HepG2 (cell line): ENCODE measurements around the gene CKMT2. TPM values are rescaled to one million over a fixed set of nuclear protein-coding genes. Genes with fewer than 3 reads are reported as not detected.

Experiments
- ATAC-seq: fragments of 200-7000 bp; cut with Tn5 transposase; 3 replicates; pipeline ENCODE4 v1.9.1; 2020; ENCODE audit warnings: mild to moderate bottlenecking, moderate library complexity
- BruUV-seq: library from RNA; stranded (reverse); fragments of 400-500 nt; replicated peaks from 2 replicates; lab custom pipeline; 2021; lab: Mats Ljungman, UMichigan
- CTCF ChIA-PET: fragments of 300-600 bp; formaldehyde crosslinking; extraction: SDS; loops from one replicate; lab custom pipeline; 2021; ENCODE audit warnings: low total read pairs, inconsistent platforms, low intra/inter-chr PET ratio; lab: Yijun Ruan, JAX
- POLR2A ChIA-PET: fragments of 350-600 bp; sonication (Branson Sonifier 250); formaldehyde crosslinking; loops from one replicate; lab custom pipeline; 2020; ENCODE audit warnings: antibody characterized with exemption, inconsistent platforms; lab: Yijun Ruan, JAX
- DNase-seq: peaks from one replicate; pipeline ENCODE4 v3.0.0-alpha.2; 2015; ENCODE audit warnings: low spot score
- FAIRE-seq: peaks from 3 replicates; lab custom pipeline; 2011; peaks lifted over from hg19 to GRCh38; lab: Jason Lieb, UNC
- H2AFZ ChIP-seq: one replicate; pipeline ENCODE4 v1.6.1; 2011; ENCODE audit warnings: low read length, inconsistent platforms
- H3K27ac ChIP-seq: fragments of 300-600 bp; 3 replicates; pipeline ENCODE4 v1.8.0; 2011; ENCODE audit warnings: mixed run types, mild to moderate bottlenecking, mixed read lengths, low read length, inconsistent platforms; ENCODE audit not compliant: insufficient read depth; ENCODE audit errors: extremely low read length
- H3K27me3 ChIP-seq, 2 experiments: fragments of 200-600 bp in 1 of 2; 2 replicates in 1 of 2; 3 replicates in 1 of 2; pipeline versions ENCODE4 v1.6.0 to v1.8.0; 2011; ENCODE audit warnings: low read length in 2 of 2, mild to moderate bottlenecking in 2 of 2, moderate library complexity in 2 of 2, inconsistent platforms in 1 of 2; ENCODE audit not compliant: insufficient read depth in 2 of 2, control insufficient read depth in 1 of 2
- H3K36me3 ChIP-seq, 2 experiments: fragments of 200-600 bp in 1 of 2; replicated peaks in 1 of 2; 2 replicates in 1 of 2; 3 replicates in 1 of 2; pipeline versions ENCODE4 v1.5.1 to v1.8.0; 2011; ENCODE audit warnings: low read length in 2 of 2, inconsistent platforms in 1 of 2; ENCODE audit not compliant: insufficient read depth in 2 of 2, control insufficient read depth in 1 of 2
- H3K4me1 ChIP-seq: 2 replicates; pipeline ENCODE4 v1.5.1; 2012; ENCODE audit warnings: low read length, inconsistent platforms; ENCODE audit not compliant: insufficient read depth
- H3K4me2 ChIP-seq: 2 replicates; pipeline ENCODE4 v1.6.0; 2011; ENCODE audit warnings: low read depth, low read length, inconsistent platforms
- H3K4me3 ChIP-seq, 3 experiments: fragments of 200-600 bp in 1 of 3; sonication (generic), shearing (Covaris generic) in 1 of 3; replicated peaks in 1 of 3; 2 replicates each; pipeline ENCODE4 v1.5.1; 2011 to 2016; ENCODE audit warnings: low read length in 3 of 3, inconsistent platforms in 2 of 3, low read depth in 2 of 3, mild to moderate bottlenecking in 2 of 3, control low read depth in 1 of 3, mixed read lengths in 1 of 3; ENCODE audit not compliant: insufficient read depth in 1 of 3
- H3K79me2 ChIP-seq: one replicate; pipeline ENCODE4 v1.6.1; 2011; ENCODE audit warnings: low read length, inconsistent platforms; ENCODE audit not compliant: insufficient read depth
- H3K9ac ChIP-seq: 2 replicates; pipeline ENCODE4 v1.6.0; 2011; ENCODE audit warnings: mild to moderate bottlenecking, low read depth, low read length, inconsistent platforms; ENCODE audit not compliant: insufficient read depth
- H3K9me3 ChIP-seq: 2 replicates; pipeline ENCODE4 v1.5.1; 2012; ENCODE audit warnings: mild to moderate bottlenecking, low read length
- H4K20me1 ChIP-seq: 2 replicates; pipeline ENCODE4 v1.6.0; 2011; ENCODE audit warnings: inconsistent platforms, mild to moderate bottlenecking, low read length, moderate library complexity; ENCODE audit not compliant: insufficient read depth
- ARID2 ChIP-seq: sonication (generic); formaldehyde crosslinking; IDR thresholded peaks from 2 replicates; pipeline ENCODE4 v1.8.1; 2022; ENCODE audit warnings: mild to moderate bottlenecking, missing genetic modification reagents, borderline replicate concordance
- ARNTL ChIP-seq: sonication (generic); formaldehyde crosslinking; IDR thresholded peaks from 2 replicates; pipeline ENCODE4 v1.4.0; 2020; ENCODE audit warnings: mild to moderate bottlenecking, missing genetic modification reagents
- BCL6 ChIP-seq: IDR thresholded peaks from 2 replicates; pipeline ENCODE4 v1.6.1; 2016; ENCODE audit warnings: missing genetic modification reagents, missing compliant biosample characterization
- NFKB2 ChIP-seq: sonication (generic); formaldehyde crosslinking; IDR thresholded peaks from 2 replicates; pipeline ENCODE4 v1.4.0; 2020; ENCODE audit warnings: missing genetic modification reagents, borderline replicate concordance
- PPARG ChIP-seq: conservative IDR thresholded peaks from 2 replicates; pipeline ENCODE4 v1.6.1; 2016; ENCODE audit warnings: missing biosample characterization, missing genetic modification reagents
- XRCC5 ChIP-seq: fragments of 200-400 bp; formaldehyde crosslinking; optimal IDR thresholded peaks from 2 replicates; pipeline ENCODE3; 2017; ENCODE audit warnings: mild to moderate bottlenecking, low read length
- ZFP36L1 ChIP-seq: sonication (generic); formaldehyde crosslinking; IDR thresholded peaks from 2 replicates; pipeline ENCODE4 v1.8.0; 2022; ENCODE audit warnings: mild to moderate bottlenecking, missing genetic modification reagents, moderate library complexity
- ZNF577 ChIP-seq: sonication (generic); formaldehyde crosslinking; IDR thresholded peaks from 2 replicates; pipeline ENCODE4 v1.4.0; 2020; ENCODE audit warnings: mild to moderate bottlenecking, low read depth, missing genetic modification reagents, borderline replicate concordance
- ZNF598 ChIP-seq: sonication (generic); formaldehyde crosslinking; IDR thresholded peaks from 2 replicates; pipeline ENCODE4 v1.5.1; 2020; ENCODE audit warnings: mild to moderate bottlenecking, missing genetic modification reagents, borderline replicate concordance
- WGBS: methylation state at CpG from one replicate; pipeline ENCODE4 v1.1.6; 2017; ENCODE audit warnings: low lambda C conversion rate; 5-methylcytosine and 5-hydroxymethylcytosine counted together
- in situ Hi-C: cut with HindIII; loops from 2 replicates; pipeline ENCODE4 v1.10.0; 2017; ENCODE audit warnings: low pct_unique_long_range_greater_than_20kb; ENCODE audit not compliant: extremely low pct_ligation_motif_present
- intact Hi-C: fragments of 100-400 bp; cut with micrococcal nuclease; formaldehyde crosslinking; loops from one replicate; pipeline ENCODE4 v1.10.0; 2022; ENCODE audit not compliant: unreplicated experiment
- polyA plus RNA-seq, 8 experiments: library from polyadenylated mRNA; depleted of rRNA in 3 of 8; stranded (reverse) in 7 of 8; unstranded in 1 of 8; fragments of >200 nt; fragmentation: Illumina TruSeq in 4 of 8; extraction: Trizol in 4 of 8; gene quantifications; 2 replicates each; pipeline versions ENCODE4 v1.2.1 to v1.2.3, GENCODE V29; 2011 to 2016; ENCODE audit warnings: low read depth in 4 of 8, missing spikeins in 1 of 8, mixed read lengths in 1 of 8; ENCODE audit not compliant: insufficient read depth in 1 of 8
- total RNA-seq, 5 experiments: library from RNA; depleted of rRNA; stranded (reverse); fragments of >200 nt; fragmentation: Illumina TruSeq; extraction: Trizol; gene quantifications; 2 replicates each; pipeline ENCODE4 v1.2.3, GENCODE V29; 2016; ENCODE audit warnings: low read depth in 1 of 5
- TF ChIP-seq, protein P1 (sequence below): sonication (generic); formaldehyde crosslinking; conservative IDR thresholded peaks from 2 replicates; pipeline ENCODE4 v1.5.0; 2020; ENCODE audit warnings: missing genetic modification reagents
- TF ChIP-seq, protein P2 (sequence below): sonication (generic); formaldehyde crosslinking; IDR thresholded peaks from 2 replicates; pipeline ENCODE4 v1.5.1; 2020; ENCODE audit warnings: missing genetic modification reagents, mild to moderate bottlenecking, borderline replicate concordance
- TF ChIP-seq, protein P3 (sequence below): sonication (generic); formaldehyde crosslinking; IDR thresholded peaks from 2 replicates; pipeline ENCODE4 v1.8.1; 2022; ENCODE audit warnings: mild to moderate bottlenecking, missing genetic modification reagents

Gene CKMT2
- total and polyA plus RNA-seq, 2 of the 13 experiments (the other 11 are each of a cell fraction or from before 2014, with no cell fraction given), result 1.2 to 8.8 TPM

DNA sequence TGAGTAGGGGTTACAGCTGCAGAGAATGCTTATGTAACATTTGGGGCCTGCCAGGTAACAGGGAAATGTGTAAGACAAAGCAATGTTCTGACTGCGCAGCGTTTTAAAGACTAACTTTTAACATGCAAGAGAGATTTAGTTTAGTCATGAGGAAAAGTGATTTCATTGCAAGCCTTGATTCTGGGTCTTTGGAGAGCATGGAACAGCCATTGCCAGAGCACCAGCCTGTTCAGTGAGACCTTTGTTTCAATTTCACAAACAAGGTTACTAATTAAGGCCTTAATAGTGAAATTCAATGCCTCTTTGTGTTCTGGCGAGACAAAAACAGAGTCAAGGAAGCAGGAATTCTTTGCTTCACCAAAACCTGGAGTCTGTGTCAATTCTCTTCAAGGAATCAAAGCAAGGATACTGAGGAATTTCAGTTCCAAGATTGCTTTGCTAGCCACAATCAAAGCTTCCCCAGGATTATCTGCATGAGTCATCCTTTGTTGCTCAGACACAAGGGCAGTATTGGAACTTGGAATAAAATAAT lies 14.4 kb downstream of the CKMT2 start:
- TF ChIP-seq PPARG (CRISPR knock-in tag) (no peak), XRCC5 (no peak), ARNTL (CRISPR knock-in tag) (no peak), ZFP36L1 (no peak), ZNF577 (no peak), ZNF598 (CRISPR knock-in tag) (no peak), NFKB2 (CRISPR knock-in tag) (no peak), BCL6 (no peak), ARID2 (CRISPR knock-in tag) (no peak)
- TF ChIP-seq, protein P1, sequence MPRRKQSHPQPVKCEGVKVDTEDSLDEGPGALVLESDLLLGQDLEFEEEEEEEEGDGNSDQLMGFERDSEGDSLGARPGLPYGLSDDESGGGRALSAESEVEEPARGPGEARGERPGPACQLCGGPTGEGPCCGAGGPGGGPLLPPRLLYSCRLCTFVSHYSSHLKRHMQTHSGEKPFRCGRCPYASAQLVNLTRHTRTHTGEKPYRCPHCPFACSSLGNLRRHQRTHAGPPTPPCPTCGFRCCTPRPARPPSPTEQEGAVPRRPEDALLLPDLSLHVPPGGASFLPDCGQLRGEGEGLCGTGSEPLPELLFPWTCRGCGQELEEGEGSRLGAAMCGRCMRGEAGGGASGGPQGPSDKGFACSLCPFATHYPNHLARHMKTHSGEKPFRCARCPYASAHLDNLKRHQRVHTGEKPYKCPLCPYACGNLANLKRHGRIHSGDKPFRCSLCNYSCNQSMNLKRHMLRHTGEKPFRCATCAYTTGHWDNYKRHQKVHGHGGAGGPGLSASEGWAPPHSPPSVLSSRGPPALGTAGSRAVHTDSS, result no peak
- TF ChIP-seq, protein P2, sequence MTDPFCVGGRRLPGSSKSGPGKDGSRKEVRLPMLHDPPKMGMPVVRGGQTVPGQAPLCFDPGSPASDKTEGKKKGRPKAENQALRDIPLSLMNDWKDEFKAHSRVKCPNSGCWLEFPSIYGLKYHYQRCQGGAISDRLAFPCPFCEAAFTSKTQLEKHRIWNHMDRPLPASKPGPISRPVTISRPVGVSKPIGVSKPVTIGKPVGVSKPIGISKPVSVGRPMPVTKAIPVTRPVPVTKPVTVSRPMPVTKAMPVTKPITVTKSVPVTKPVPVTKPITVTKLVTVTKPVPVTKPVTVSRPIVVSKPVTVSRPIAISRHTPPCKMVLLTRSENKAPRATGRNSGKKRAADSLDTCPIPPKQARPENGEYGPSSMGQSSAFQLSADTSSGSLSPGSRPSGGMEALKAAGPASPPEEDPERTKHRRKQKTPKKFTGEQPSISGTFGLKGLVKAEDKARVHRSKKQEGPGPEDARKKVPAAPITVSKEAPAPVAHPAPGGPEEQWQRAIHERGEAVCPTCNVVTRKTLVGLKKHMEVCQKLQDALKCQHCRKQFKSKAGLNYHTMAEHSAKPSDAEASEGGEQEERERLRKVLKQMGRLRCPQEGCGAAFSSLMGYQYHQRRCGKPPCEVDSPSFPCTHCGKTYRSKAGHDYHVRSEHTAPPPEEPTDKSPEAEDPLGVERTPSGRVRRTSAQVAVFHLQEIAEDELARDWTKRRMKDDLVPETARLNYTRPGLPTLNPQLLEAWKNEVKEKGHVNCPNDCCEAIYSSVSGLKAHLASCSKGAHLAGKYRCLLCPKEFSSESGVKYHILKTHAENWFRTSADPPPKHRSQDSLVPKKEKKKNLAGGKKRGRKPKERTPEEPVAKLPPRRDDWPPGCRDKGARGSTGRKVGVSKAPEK (CRISPR knock-in tag), result no peak
- TF ChIP-seq, protein P3, sequence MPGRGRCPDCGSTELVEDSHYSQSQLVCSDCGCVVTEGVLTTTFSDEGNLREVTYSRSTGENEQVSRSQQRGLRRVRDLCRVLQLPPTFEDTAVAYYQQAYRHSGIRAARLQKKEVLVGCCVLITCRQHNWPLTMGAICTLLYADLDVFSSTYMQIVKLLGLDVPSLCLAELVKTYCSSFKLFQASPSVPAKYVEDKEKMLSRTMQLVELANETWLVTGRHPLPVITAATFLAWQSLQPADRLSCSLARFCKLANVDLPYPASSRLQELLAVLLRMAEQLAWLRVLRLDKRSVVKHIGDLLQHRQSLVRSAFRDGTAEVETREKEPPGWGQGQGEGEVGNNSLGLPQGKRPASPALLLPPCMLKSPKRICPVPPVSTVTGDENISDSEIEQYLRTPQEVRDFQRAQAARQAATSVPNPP (CRISPR knock-in tag), result no peak
- TF ChIP-seq, all 625 proteins: peak for 0
- no peak overlapping the region for H3K9ac ChIP-seq
- no peak overlapping the region for H3K27ac ChIP-seq
- peaks cover 0 to 5% of the 10 kb centered on the region in 2 experiments; a peak in 1 of 5 replicates for H3K36me3 ChIP-seq
- FAIRE-seq (no peak), DNase-seq (no peak), ATAC-seq (no peak)
- H2AFZ ChIP-seq, result no peak overlapping the region
- in situ Hi-C loops (no loop called here), intact Hi-C loops (no loop called here)
- BruUV-seq, result no TSS peak
- H3K4me2 ChIP-seq, result no peak overlapping the region
- H3K79me2 ChIP-seq, result no peaks in the 10 kb centered on the region
- POLR2A ChIA-PET, result no interaction called here
- 93% methylated on average over 3 of the region's 3 CpGs for WGBS
- no peak overlapping the region for H3K4me3 ChIP-seq
- no peaks in the 10 kb centered on the region for H4K20me1 ChIP-seq
- no peaks in the 10 kb centered on the region for H3K4me1 ChIP-seq
- H3K27me3 ChIP-seq, result no peaks in the 10 kb centered on the region
- no peaks in the 10 kb centered on the region for H3K9me3 ChIP-seq
- CTCF ChIA-PET, result no interaction called here
